ENCODE results near the gene RBM46. TPM values are rescaled to one million over a fixed set of nuclear protein-coding genes. Genes with fewer than 3 reads are reported as not detected.

Gene RBM46
- not detected for total RNA-seq
- long read RNA-seq, result 0 reads

- H3K4me3 ChIP-seq, result no peak within 1 kb of the TSS
- no peak for TF ChIP-seq CTCF (IDR thresholded peaks at IDR 0.05)
- H3K27me3 ChIP-seq, result peaks cover 12% of the 10 kb centered on the region
- DNase-seq (no peak), ATAC-seq (no peak)
- H3K4me1 ChIP-seq, result no peaks in the 10 kb centered on the region
- H3K9me3 ChIP-seq, result no peaks in the 10 kb centered on the region
- H3K27ac ChIP-seq, result no peak within 1 kb of the TSS
- H3K36me3 ChIP-seq, result no peaks in the 10 kb centered on the region
- intact Hi-C loops (cut with DNase I), result no loop called here
These were observed at the start of gene RBM46 for GRCh38 chr4:154781126-154781982. TSS of gene RBM46 (plus strand) at chr4:154781272. CDS start at chr4:154796753, 15,481 bp downstream.

DNA sequence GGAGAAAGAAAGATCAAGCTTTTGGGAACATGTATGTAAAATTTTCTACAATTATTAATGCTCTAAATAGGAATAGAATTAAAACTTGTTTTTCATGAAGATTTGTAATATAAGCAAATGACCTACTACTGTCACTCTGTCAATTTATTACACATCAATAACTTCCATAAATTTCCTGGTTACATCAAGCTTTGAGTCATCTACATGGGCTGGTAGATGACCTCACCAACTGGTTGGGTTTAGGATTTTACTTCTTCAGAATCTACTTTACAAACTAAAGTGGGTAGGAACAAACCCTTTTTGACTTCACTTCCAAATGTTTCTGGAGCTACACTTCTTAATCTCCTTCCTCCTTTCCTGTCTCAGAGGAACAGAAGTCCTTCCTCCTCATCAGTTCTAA, 49.3 kb upstream of the RBM46 start:
- Histone ChIP-seq H3K36me3 (no peaks in the 10 kb centered on the region), H3K9me3 (no peaks in the 10 kb centered on the region), H3K4me3 (no peak overlapping the region), H3K4me1 (no peaks in the 10 kb centered on the region), H3K27me3 (peaks cover 6% of the 10 kb centered on the region), H3K27ac (no peak overlapping the region)
- no peak for DNase-seq
- intact Hi-C loops (cut with DNase I), result no loop called here
- TF ChIP-seq CTCF (IDR thresholded peaks at IDR 0.05), result no peak
- ATAC-seq, result no peak

- H3K9me3 ChIP-seq, result no peaks in the 10 kb centered on the region
- ATAC-seq (peak; percentile 70), DNase-seq (no peak)
- no peaks in the 10 kb centered on the region for H3K36me3 ChIP-seq
- peaks cover 6% of the 10 kb centered on the region for H3K27me3 ChIP-seq
- H3K27ac ChIP-seq, result no peak overlapping the region
- H3K4me3 ChIP-seq, result no peak overlapping the region
- TF ChIP-seq CTCF (IDR thresholded peaks at IDR 0.05), result no peak
- intact Hi-C loops (cut with DNase I), result no loop called here
- no peaks in the 10 kb centered on the region for H3K4me1 ChIP-seq
These were observed 48.4 kb upstream of the RBM46 start for GRCh38 chr4:154732669-154733068.

DNA sequence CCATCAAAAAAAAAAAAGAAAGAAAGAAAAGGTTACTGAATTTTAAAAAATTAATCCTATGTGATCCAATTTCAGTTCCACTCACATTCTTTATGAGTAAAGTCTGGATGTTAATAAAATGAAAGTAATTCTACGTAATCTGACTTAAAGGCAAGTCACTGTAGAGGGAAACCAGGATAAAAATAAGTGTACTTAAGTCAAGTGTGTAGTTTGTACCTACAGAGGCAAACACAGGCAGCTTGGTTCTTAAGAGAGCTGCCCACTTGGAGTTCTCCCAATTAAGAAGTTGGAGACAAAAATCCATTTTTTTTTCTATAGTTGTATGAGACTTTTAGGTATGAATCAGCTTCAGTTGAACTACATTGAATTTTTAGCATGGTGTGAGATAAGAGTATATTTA, 44.3 kb upstream of the RBM46 start:
- Histone ChIP-seq H3K9me3 (no peaks in the 10 kb centered on the region), H3K27ac (no peak overlapping the region), H3K4me3 (no peak overlapping the region), H3K36me3 (no peaks in the 10 kb centered on the region), H3K27me3 (peaks cover 19% of the 10 kb centered on the region), H3K4me1 (no peaks in the 10 kb centered on the region)
- peak; percentile 52 for ATAC-seq
- DNase-seq, result no peak
- TF ChIP-seq CTCF (IDR thresholded peaks at IDR 0.05), result no peak
- intact Hi-C loops (cut with DNase I), result no loop called here

GRCh38 chr4:154738426-154738825, 42.6 kb upstream of the RBM46 start:
- DNase-seq, result no peak
- no peaks in the 10 kb centered on the region for H3K36me3 ChIP-seq
- ATAC-seq, result no peak
- no peak overlapping the region for H3K27ac ChIP-seq
- intact Hi-C loops (cut with DNase I), result no loop called here
- no peak for TF ChIP-seq CTCF (IDR thresholded peaks at IDR 0.05)
- no peaks in the 10 kb centered on the region for H3K9me3 ChIP-seq
- no peak overlapping the region for H3K4me3 ChIP-seq
- peaks cover 36% of the 10 kb centered on the region for H3K27me3 ChIP-seq
- peaks cover 13% of the 10 kb centered on the region for H3K4me1 ChIP-seq
